Measurements from ENCODE around the gene KCTD1. TPM values are rescaled to one million over a fixed set of nuclear protein-coding genes. Genes with fewer than 3 reads are reported as not detected.

Gene KCTD1
- total RNA-seq, 1 donor from 2014 or later: 40.2 TPM

- no peak for TF ChIP-seq CTCF (conservative IDR thresholded peaks at IDR 0.05; ENCODE audit: low read depth, low read length)
- DNase-seq (ENCODE audit: low read depth): no peak
- H3K4me3 ChIP-seq (ENCODE audit: low read depth, low read length): no peak overlapping the region
These were observed 26.7 kb downstream of the KCTD1 start for GRCh38 chr18:26521617-26522016.

- no peak for TF ChIP-seq CTCF (conservative IDR thresholded peaks at IDR 0.05; ENCODE audit: low read depth, low read length)
- no peak overlapping the region for H3K4me3 ChIP-seq (ENCODE audit: low read depth, low read length)
- DNase-seq (ENCODE audit: low read depth): no peak
These were observed 27.4 kb downstream of the KCTD1 start for GRCh38 chr18:26520974-26521373.

GRCh38 chr18:26519114-26519513, 29.2 kb downstream of the KCTD1 start:
- no peak for DNase-seq (ENCODE audit: low read depth)
- H3K4me3 ChIP-seq (ENCODE audit: low read depth, low read length): no peak overlapping the region
- no peak for TF ChIP-seq CTCF (conservative IDR thresholded peaks at IDR 0.05; ENCODE audit: low read depth, low read length)

GRCh38 chr18:26516964-26517363, 31.4 kb downstream of the KCTD1 start:
- no peak for DNase-seq (ENCODE audit: low read depth)
- no peak for TF ChIP-seq CTCF (conservative IDR thresholded peaks at IDR 0.05; ENCODE audit: low read depth, low read length)
- no peak overlapping the region for H3K4me3 ChIP-seq (ENCODE audit: low read depth, low read length)

DNA sequence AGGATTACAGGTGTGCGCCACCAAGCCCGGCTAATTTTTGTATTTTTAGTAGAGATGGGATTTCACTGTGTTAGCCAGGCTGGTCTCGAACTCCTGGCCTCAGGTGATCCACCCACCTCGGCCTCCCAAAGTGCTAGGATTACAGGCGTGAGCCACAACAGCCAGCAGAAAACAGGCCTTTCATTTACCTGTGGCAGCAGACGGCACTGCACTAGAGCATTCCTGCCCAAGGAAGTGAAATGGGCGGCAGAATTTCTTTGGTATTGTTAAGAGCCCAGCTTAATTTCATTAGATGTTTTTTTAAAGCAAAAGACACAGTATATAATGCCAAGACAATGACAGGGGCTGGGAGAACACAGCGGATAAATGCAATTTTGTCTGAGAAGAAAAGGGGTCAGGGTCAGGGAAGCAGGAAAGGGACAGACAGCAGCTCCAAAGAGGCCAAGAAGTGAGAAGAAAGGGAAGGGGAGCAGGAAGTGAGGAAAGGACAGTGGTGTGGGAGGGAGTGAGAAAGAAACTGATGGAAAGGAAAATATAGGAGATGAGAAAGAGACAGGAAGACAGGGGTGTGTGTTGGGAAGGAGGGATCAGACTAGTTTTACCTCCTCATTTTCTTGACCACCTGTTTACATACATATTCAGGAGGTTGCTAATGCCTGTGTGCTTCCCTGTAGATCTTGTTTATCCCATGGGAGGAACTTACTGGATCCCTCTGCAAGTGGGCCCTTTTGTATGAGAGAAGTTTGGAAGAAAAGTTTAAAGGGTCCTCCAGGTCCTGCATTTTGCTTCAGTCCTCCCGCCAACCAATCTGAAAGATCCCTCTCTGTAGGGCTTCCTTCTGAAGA, 32.5 kb downstream of the KCTD1 start:
- no peak overlapping the region for H3K4me3 ChIP-seq (ENCODE audit: low read depth, low read length)
- TF ChIP-seq CTCF (conservative IDR thresholded peaks at IDR 0.05; ENCODE audit: low read depth, low read length): no peak
- DNase-seq (ENCODE audit: low read depth): no peak

DNA sequence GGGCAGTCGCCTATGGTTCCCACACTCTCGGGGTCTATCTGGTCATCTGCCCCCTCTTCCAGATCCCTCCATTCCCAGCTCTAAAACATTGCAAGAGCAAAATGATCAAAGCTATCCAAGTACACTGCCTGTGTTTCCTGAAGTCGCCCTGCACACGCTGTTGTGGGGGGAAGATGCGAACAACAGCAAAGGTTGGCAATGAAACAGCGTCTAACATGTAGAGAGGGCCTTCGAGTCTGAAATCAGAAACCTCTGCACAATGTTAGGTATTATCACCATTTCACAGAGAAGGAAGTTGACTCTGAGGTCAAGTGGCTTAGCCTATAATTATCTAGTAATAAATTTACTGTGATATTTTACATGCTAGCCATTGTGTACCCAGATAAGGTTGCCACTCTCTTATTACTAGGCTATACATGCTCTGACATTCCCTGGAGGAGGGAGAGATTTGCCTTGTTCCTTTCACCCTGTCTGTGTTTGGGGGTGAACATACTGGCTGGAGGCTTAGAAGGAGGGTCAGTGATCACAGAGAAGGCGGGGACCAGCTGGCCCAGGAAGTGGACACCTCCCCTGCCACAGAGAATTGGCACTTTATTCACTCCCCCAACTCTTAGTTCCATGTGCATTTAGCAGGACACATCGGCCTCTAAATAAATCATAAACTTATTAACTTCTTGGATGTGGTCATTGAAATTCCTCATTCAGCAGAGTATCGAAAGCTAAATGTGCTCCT, 36.8 kb downstream of the KCTD1 start:
- H3K4me3 ChIP-seq (ENCODE audit: low read depth, low read length): no peak overlapping the region
- DNase-seq (ENCODE audit: low read depth): no peak
- no peak for TF ChIP-seq CTCF (conservative IDR thresholded peaks at IDR 0.05; ENCODE audit: low read depth, low read length)
